Stimulated activated CD8-positive, alpha-beta memory T cell treated with anti-CD3 and anti-CD28 coated beads, Interleukin-7, amount 100 ng/mL, for 24 hours (primary cell): ENCODE data around the gene PDE1A.
"Not testable (repeated sequence)": the region's sequence is repeated elsewhere in the genome, so short reads cannot be mapped to it uniquely, and the experiment has no call there.

ENCODE experiments used
- DNase-seq: peaks from one replicate; pipeline ENCODE4 v3.0.0-alpha.2; 2020; ENCODE audit warnings: low read depth

PDE1A gene

GRCh38 chr2:182358601-182359000, 68.2 kb downstream of the PDE1A start:
- DNase-seq: no peak

GRCh38 chr2:182355815-182356214, 71.0 kb downstream of the PDE1A start:
- no peak for DNase-seq

GRCh38 chr2:182351427-182351826, 75.4 kb downstream of the PDE1A start:
- DNase-seq: no peak

GRCh38 chr2:182349268-182349667, 77.6 kb downstream of the PDE1A start:
- no peak for DNase-seq

- no peak for DNase-seq
Observed at GRCh38 chr2:182345384-182345783, 81.5 kb downstream of the PDE1A start.

- DNase-seq: no peak
Observed at GRCh38 chr2:182330451-182331305, 96.2 kb downstream of the PDE1A start.

GRCh38 chr2:182324665-182325064, 102.2 kb downstream of the PDE1A start:
- no peak for DNase-seq

- DNase-seq: no peak
Observed at GRCh38 chr2:182321096-182321495, 105.7 kb downstream of the PDE1A start.

- DNase-seq: no peak
Observed at GRCh38 chr2:182319556-182320505, 107.0 kb downstream of the PDE1A start.

- no peak for DNase-seq
Observed at GRCh38 chr2:182318466-182319220, 108.2 kb downstream of the PDE1A start.

GRCh38 chr2:182316950-182317349, 109.9 kb downstream of the PDE1A start:
- DNase-seq: no peak

- no peak for DNase-seq
Observed at GRCh38 chr2:182302972-182303371, 123.9 kb downstream of the PDE1A start.

- DNase-seq: no peak
Observed at GRCh38 chr2:182302174-182302573, 124.7 kb downstream of the PDE1A start.

- DNase-seq: no peak
Observed at GRCh38 chr2:182301093-182301492, 125.7 kb downstream of the PDE1A start.

GRCh38 chr2:182300608-182301007, 126.2 kb downstream of the PDE1A start:
- DNase-seq: no peak

GRCh38 chr2:182299632-182300031, 127.2 kb downstream of the PDE1A start:
- no peak for DNase-seq

GRCh38 chr2:182298456-182298855, 128.4 kb downstream of the PDE1A start:
- no peak for DNase-seq

GRCh38 chr2:182291296-182291695, 135.5 kb downstream of the PDE1A start:
- DNase-seq: no peak

- no peak for DNase-seq
Observed at GRCh38 chr2:182283512-182283911, 143.3 kb downstream of the PDE1A start.

GRCh38 chr2:182281276-182281675, 145.6 kb downstream of the PDE1A start:
- no peak for DNase-seq

GRCh38 chr2:182280118-182280517, 146.7 kb downstream of the PDE1A start:
- no peak for DNase-seq

GRCh38 chr2:182276662-182277061, 150.2 kb downstream of the PDE1A start:
- not testable (repeated sequence) for DNase-seq
